ENCODE measurements around the gene NENF.
"Not testable (repeated sequence)": the region's sequence is repeated elsewhere in the genome, so short reads cannot be mapped to it uniquely, and the experiment has no call there.

Gene NENF

DNA sequence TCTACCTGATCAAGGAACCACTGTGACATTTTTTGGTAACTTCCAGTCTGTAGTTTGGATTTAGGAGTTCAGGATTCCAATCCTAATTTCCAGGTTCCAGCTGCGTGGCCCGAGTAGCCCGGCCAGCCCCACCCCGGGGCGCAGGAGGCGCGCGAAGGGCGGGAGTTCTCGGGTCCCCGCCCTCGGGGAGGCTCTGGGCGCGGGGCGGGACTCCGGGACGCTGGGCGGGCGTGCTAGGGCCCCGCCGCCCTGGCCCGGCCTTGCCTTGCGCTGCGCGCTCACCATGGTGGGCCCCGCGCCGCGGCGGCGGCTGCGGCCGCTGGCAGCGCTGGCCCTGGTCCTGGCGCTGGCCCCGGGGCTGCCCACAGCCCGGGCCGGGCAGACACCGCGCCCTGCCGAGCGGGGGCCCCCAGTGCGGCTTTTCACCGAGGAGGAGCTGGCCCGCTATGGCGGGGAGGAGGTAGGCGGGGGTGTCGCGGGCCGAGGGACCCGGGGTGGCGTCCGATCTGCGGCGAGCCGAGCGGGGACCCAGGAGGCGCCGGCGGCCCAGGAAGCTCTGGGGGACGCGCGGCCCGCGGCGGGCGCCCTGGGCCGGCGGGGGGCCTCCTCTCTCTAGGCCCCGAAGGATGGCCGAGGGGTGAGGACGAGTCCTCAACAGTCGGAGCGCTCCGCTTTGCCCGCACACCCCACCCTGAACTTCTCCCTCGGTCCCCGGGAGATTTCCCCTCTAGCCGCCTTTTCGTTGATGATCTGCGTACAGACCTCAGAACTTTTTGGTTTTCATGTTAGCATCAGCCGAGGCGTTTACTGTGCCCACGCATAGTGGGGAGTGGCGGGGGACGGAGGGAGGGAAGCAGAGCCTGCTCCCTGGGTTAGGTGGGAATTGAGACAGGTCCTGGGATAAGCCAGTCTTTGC is at the start of gene NENF:
Gene NENF, plus strand, starts transcription at position 260 of the 916 bp plus-strand sequence. Its CDS starts 24 bp downstream, at position 284.
- peak; percentile 74 for DNase-seq

DNA sequence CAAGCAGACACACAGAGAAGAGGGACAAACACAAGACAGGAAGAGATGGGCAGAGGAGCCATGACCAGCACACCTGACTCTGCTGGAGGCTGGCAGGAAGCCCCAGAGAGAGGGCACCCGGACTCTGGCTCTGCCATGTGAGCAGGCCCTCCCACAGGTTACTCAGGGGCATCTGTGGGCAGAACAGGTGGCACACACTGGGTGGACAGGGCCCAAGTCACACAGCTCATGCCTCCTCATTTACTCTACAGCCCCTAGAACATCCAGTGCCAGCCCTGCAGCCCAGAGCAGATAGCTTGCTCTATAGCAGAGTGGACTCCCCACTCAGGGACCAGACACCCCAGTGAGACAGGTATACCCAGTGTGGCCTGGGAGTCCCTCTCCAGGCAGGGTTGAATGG is 46.7 kb upstream of the NENF start:
- no peak for DNase-seq

DNA sequence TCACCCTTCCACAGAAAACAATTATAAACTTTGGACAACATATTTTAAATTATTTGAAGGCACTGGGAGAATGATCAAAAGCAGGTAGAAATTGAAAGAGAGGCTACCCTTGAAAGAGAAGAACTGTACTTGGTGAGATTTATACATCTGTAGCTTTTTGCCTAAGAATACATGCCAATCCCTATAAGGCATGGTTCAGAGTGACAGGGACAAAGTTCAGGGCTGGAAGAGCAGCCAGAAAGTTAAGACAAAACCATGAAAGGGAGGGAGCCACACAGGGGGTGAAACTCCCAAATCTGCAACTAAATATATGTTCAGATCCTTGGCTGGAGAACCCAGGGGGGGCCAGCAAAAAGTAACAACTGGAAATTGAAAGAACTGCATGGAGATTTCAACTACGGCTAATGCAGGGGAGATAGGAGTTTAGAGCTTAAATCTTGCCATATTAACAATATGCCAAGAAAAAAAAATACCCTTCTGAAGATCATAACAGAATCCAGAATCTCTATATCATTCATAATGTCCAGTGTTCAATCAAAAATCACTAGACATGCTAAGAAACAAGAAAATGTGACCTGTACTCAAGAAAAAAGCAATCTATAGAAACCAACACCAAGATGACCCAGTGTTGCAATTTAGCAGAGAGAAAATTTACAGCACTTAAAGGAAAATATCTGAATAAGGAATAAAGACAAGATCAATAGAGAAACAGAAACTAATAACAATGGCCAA is 43.6 kb upstream of the NENF start:
- DNase-seq, result no peak

DNA sequence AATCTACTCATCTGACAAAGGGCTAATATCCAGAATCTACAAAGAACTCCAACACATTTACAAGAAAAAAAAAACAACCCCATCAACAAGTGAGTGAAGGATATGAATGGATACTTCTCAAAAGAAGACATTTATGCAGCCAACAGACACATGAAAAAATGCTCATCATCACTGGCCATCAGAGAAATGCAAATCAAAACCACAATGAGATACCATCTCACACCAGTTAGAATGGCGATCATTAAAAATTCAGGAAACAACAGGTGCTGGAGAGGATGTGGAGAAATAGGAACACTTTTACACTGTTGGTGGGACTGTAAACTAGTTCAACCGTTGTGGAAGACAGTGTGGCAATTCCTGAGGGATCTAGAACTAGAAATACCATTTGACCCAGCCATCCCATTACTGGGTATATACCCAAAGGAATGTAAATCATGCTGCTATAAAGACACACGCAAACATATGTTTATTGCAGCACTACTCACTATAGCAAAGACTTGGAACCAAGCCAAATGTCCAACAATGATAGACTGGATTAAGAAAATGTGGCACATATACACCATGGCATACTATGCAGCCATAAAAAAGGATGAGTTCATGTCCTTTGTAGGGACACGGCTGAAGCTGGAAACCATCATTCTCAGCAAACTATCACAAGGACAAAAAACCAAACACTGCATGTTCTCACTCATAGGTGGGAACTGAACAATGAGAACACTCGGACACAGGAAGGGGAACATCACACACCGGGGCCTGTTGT is 36.9 kb upstream of the NENF start:
- not testable (repeated sequence) for DNase-seq

DNA sequence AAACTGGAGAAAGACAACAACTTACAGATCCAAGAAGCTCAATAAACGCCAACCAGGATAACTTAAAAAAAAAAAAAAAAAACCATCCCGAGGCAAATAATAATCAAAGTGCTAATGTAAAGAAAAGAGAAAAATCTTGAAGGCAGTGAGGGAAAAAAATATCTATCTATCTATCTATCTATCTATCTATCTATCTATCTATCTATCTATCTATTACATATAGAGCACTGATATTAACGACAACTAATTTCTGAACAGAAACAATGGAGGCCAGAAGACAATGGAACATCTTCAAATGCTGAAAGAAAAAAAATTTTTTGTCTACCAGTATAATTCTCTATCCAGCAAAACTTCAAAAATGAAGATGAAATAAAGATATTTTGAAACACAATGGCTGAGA is 36.1 kb upstream of the NENF start:
- DNase-seq, result no peak

DNA sequence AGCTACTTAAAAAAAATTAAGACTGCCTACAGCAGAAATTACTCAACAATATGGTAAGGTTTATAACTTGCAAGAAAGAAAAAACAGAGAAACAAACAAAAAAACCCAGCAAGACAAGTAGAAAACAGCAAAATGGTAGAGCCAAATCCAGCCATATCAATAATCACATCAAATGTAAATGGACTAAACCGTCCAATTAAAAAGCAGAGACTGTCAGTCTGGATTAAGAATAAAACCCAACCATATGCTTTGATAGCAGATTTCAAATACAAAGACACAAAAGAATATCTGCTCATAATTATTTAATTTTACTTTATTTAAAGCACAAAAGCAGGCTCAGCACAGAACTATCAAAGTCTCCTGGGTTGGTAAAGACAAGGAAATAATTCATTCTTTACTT is 35.5 kb upstream of the NENF start:
- DNase-seq, result no peak

DNA sequence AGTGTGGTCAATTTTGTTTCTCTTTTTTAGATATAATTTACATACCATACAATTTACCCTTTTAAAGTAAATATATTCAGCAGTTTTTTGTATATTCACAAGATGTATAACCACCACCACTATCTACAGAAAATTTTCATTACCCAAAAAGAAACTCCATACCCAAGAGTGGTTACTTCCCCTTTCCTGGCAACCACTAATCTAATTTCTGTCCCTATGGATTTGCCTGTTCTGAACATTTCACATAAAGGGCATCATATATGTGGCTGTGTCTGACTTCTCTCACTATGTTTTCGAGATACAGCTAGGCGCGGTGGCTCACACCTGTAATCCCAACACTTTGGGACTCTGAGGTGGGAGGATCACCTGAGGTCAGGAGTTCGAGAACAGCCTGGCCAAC is 31.7 kb upstream of the NENF start:
- no peak for DNase-seq

DNA sequence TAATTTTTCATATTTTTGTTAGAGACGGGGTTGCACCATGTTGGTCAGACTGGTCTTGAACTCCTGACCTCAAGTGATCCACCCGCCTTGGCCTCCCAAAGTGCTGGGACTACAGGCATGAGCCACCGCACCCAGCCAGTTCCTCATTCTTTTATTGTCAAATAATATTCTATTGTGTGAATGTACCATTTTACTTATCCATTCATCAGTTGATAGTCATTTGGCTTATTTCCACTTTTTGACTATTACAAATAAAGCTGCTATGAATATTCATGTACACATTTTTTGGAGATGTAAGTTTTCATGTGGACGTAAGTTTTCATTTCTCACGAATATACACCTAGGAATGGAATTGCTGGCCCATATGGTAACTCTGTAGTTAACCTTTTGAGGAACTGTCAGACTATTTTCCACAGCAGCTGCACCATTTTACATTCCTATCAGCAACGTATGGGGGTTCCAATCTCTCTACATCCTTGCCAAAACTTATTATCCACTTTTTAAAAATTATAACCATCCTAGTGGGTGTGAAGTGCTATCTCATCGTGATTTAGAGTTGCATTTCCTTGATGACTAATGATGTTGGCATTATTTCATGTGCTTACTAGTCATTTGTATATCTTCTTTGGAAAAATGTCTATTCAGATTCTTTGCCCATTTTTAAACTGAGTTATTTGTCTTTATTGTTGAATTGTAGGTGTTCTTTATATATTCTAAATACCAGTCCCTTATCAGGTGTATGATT is 30.7 kb upstream of the NENF start:
- DNase-seq, result no peak

DNA sequence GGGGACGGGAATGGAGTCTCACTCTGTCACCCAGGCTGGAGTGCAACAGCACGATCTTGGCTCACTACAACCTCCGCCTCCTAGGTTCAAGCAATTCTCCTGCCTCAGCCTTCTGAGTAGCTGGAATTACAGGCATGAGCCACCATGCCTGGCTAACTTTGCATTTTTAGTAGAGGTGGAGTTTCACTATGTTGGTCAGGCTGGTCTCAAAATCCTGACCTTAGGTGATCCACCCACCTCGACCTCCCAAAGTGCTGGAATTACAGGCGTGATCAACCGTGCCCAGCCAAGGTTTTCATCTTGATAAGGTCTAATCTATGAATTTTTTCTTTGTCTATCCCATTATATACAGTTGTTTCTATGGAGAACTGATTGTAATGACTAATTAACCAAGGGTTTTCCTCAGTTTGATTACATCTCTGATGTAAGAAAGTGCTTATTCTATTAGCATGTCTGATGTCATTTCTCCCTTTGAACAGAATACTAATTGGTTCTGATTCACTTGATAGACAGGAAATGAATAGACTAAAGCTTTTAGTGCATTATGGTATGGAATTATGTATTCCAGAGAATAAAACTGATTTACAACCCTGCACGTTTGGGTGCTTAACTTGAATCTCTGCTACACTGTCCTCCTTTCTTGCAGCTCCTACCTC is 29.9 kb upstream of the NENF start:
- DNase-seq, result no peak

DNA sequence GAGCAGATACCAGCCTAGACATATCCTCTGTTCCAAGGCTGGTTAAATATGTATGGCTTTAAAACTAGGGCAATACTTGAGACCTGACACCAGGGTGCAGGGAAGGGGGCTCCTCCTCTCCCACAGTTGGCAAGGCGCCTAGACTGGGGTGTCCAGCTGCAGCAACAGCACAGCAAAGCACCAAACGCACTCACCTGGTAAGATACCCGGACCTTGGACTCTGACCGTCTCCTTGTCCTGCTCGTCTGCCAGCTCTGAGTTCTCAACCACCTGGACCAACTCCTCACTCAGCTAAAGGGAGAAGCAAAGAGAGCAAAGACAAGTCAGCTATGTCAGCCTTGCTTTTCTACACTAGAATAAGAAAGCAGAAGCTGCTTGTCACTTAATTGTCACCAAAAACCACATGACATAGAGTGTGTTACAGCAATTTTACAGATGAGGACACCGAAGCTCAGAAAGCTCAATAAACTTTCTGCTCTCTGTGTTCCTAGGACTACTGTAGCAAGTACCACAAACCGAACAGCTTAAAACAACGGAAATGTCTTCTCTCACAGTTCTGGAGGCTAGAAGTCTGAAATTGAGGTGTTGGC is 22.4 kb upstream of the NENF start:
- DNase-seq, result no peak

DNA sequence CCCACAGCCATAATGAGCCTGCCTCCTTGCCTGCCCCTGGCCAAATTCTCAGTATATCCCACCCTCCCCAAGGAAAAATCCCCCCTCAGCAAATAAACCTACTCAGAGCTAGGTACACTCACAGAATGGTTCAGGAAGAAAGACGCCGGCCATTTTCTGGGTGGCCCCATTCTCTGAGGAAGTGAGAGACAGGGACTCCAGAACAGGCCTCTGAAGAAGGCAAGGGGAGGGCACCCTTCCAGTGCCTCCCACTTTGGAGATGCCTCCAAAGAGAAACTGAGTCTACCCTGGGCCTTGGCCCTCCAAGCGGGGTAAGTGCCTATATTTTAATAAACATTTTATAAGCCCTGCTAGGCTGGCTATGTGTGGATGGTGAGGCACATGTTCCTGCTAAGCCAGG is 20.3 kb upstream of the NENF start:
- DNase-seq, result no peak

DNA sequence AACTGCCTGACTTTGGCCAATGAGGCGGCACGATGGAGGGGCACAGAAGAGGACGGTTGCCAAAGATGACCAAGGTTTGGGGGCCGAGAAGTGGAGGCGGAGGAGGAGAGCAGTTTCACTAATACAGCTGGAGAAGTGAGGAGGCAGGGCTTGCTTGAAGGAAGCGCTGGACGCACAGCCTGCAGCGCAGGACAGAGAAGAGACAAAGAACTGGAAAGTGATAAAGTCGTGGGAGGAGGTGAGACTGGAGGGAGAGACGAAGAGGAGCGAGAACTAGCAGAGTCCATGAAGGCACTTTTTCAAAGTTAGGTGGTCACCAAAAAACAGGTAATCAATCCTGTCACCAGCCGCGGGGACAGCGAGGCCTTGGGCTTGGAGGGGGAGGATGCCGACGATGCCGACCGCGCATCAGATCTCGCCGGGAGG is 18.8 kb upstream of the NENF start:
- DNase-seq, result no peak

DNA sequence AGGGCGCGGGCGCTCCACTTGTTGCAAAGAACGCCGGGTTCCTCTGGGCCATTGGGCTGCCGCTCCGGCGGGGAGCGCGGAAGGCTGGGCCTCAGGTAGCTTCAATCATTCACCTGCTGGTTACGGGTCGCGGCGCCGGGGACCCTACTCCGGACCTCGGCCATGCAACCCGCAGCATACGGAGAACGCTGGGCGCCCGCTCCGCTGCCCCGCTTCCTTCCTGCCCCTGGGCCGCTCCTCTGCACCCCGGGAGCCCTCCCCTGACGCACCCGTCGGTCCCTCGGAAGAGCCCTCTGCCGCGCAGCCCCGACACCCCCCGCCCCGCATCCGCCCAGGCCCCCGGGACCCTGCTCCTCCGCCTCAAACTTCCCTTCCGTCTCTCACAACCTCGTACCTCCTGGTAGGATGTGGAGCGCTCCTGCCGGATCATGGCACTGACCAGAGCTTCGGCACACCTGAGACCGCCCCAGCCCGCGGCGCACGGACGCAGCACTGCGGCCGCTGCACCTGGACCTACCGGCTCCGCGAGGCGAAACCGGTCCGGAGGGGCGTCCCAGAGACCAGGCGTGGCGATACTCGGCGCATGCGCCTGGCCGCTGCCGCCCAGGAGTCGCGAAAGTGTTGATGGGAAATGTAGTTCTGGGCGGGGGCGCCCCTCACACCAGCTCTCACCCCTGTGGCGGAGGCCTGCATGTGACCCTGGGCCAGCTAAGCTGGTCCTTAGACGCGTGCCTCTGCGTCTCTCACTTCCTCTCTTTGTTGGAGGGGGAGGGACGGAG is 18.2 kb upstream of the NENF start, which contains the start of gene PACC1:
Gene PACC1, minus strand, starts transcription at position 559 of the 779 bp plus-strand sequence. Its CDS starts 129 bp downstream, at position 430.
- DNase-seq, result peak; percentile 92

DNA sequence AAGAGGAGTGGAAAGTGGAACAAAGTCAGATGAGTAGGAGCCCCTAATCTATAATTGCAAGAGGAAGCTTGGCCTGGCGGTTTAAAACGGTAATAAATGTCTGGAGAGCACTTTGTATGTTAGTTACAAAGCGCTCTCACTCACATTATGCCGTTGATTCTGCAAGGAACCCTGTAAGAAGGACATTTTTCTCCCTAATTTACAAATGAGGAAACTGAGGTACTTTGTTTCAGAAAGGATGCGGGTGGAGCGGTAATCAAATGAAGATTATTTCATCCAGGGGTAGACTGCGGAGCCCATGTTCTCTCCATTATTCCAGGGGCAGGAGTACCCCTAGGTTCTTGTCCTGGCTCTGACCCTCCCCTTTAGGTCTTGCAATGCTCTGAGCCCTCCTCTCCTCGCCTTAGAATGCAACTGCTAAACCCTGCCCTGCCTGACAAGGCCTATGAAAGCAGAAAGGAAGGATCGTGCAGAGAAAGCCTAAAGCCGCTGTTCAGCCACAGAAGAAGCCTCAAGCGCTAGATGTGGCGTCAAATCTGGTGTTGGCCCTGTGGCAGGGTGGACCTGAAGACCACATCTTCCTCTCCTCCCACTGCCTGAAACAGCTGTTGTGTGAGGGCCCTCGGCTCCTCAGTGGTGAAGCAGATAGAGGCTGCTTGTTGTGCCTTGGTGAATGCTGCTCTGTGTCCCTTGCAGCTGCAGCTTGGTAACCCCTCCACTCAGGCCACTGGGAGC is 17.4 kb upstream of the NENF start:
- DNase-seq, result no peak

DNA sequence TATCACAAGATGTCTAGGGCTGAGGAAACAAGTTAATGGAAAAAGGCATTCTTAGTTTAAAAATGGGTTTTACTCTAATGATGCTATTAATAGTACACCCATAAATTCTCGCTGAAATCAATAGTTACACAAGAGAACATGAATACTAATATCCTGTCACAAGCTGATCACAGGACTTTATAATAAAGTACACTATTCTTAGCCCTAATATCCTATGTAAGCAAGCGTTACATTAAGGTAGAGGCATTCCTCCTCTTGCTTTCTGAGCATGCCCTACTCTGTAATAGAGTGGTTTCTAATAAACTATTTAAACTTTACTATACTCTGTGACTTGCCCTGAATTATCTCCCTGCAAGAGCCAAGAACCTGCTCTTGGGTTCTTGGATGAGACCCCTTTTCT is 11.6 kb upstream of the NENF start:
- no peak for DNase-seq

DNA sequence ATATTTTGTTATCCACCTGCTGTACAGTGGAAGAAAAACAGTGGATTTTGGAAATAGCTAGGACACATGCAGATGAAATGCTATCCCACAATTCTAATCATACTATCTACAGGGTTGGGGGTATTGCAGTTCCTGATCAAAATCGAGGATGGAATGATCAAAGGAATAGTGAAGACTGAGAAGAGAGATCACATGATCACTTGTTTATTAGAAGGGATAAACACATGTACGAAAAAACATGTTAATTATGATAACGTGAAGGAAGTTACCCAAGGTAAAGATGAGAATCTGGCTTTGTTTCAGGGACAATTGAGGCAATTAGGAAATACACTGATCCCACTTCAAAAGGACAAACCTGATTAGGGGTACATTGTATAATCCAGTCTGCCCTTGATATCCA is 8.8 kb upstream of the NENF start:
- no peak for DNase-seq

DNA sequence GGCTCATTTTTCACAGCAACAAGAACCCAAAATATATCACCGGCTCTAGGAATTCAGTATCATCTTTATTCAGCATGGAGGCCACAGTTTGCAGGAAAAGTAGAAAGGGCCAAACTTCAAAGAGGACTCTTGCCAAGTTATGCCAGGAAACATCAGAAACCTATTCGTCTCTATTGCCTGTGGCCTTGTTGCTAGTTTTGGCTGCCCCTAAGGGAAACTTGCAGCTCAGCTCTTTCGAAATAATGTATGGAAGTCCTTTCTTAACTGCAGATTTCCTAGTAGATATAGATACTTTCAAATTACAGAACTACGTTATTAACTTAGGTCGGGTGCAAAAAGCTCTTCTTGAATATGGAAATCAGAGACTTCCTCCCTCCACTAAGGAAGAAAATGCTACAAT is 4.2 kb upstream of the NENF start:
- no peak for DNase-seq

DNA sequence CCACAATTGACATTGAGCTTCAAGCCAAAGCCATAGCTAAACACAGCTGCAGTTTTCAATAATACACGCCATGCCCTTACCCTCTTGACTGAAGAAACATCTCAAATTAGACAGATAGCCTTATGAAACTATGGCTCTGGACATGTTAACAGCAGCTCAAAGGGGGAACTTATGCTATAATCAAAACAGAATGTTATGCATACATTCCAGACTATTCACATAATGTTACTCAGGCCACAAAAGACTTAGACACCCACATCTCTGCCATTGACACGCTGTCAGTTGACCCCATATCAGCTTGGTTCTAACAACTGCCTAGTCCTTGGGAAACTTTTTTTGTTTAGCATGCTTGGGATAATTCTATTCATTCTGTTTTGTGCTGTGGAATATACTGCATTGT is 2.3 kb upstream of the NENF start:
- DNase-seq, result no peak

DNA sequence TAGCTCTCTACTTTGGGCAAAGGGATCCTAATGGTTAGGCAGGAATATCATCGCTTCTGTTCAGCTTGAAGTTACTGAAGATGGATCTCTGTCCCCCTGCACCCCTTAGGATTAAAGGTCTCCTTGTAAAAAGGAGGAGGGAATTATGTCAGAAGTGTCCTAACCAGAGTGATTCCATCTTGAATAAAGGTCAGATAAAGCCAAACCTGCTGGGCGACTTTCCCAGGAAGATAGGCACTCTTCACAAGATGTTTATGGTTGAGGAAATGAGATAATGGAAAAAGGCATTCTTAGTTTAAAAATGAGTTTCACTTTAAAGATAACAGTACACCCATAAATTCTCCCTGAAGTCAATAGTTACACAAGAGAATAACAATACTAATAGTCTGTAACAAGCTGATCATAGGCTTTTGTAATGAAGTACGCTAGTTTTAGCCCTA is 1.7 kb upstream of the NENF start:
- DNase-seq, result no peak

DNA sequence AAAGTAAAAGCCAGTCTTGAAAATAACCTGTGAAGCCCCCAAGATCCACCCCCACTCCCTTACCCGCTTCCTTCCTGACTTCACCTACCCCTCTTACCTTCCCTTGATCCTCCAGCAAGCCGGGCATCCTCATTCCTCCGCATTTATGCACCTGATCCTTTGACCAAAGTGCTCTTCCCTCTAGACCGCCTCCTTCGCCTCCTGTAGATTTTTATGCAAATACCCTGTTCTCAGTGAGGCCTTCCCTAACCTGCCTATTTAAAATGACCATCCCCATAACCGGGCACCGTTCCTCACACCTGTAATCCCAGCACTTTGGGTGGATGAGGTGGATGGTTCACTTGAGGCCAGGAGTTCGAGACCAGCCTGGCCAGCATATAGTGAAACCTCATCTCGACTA is 1.1 kb upstream of the NENF start:
- no peak for DNase-seq
